ENCODE data around the gene DCTN2. TPM values are rescaled to one million over a fixed set of nuclear protein-coding genes. Genes with fewer than 3 reads are reported as not detected.

DCTN2 gene
- polyA plus RNA-seq, 1 of the 3 experiments (the other 2 are of a cell fraction), result 122 TPM

GRCh38 chr12:57519796-57520052 is 27.3 kb downstream of the DCTN2 start:
- TF ChIP-seq IRF3 (IDR thresholded peaks at IDR 0.05; ENCODE audit: low read depth, low read length), result no peak
- no peak for TF ChIP-seq FOXM1 (IDR thresholded peaks at IDR 0.05; ENCODE audit: low read depth)
- no peak for TF ChIP-seq USF1 (IDR thresholded peaks at IDR 0.05; ENCODE audit: borderline replicate concordance, low read depth)
- TF ChIP-seq FOSL2 (IDR thresholded peaks at IDR 0.05; ENCODE audit: borderline replicate concordance, low read depth), result no peak
- TF ChIP-seq NFIC (IDR thresholded peaks at IDR 0.05; ENCODE audit: borderline replicate concordance), result no peak
- TF ChIP-seq MXI1 (IDR thresholded peaks at IDR 0.05; ENCODE audit: low read depth, low read length), result peak; percentile 67; the same call in 1 of the 2 replicates
- no peak for TF ChIP-seq REST (IDR thresholded peaks at IDR 0.05; ENCODE audit: low read depth, low read length)
- Histone ChIP-seq H3K4me2 (peak overlapping the region; percentile 92), H3K4me1 (ENCODE audit: control insufficient read depth in 1 of 2, insufficient read depth in 2 of 2, low read depth in 1 of 2, low read length in 1 of 2) (peaks cover 41 to 42% of the 10 kb centered on the region in 2 experiments), H3K9me3 (no peaks in the 10 kb centered on the region), H2AFZ (ENCODE audit: low read depth) (no peak overlapping the region), H4K20me1 (ENCODE audit: insufficient read depth) (peaks cover 48% of the 10 kb centered on the region), H3K9me2 (no peaks in the 10 kb centered on the region), H3K36me3 (replicated peaks in 1 of 2; ENCODE audit: control insufficient read depth in 1 of 2, insufficient read depth in 2 of 2, low read length in 1 of 2) (peaks cover 43 to 44% of the 10 kb centered on the region in 2 experiments), H3K79me2 (ENCODE audit: insufficient read depth) (peaks cover 54% of the 10 kb centered on the region), H3K27ac (ENCODE audit: low read depth in 2 of 2, low read length in 1 of 2) (peak overlapping the region; percentile 97 to 98), H3K4me3 (ENCODE audit: low read depth in 2 of 2, low read length in 1 of 2) (peak overlapping the region; percentile 72 to 94), H3K9ac (peak overlapping the region; percentile 98), H3K27me3 (ENCODE audit: insufficient read depth) (no peaks in the 10 kb centered on the region), H3F3A (replicated peaks; ENCODE audit: insufficient read depth) (peaks cover 62% of the 10 kb centered on the region)
- ChIA-PET CTCF (interaction anchor here (1.0 to 1.9 kb wide), 3 partner anchors 44 to 61 kb away, joined by 3 to 5 read pairs (median 3); no protein-coding TSS in a partner anchor), POLR2A (interaction anchor here (1.0 to 2.2 kb wide), 13 partner anchors 13 to 290 kb away, joined by 3 to 13 read pairs (median 4); partner anchors contain the start of genes DCTN2, MARS1 and SHMT2)
- no peak for DNase-seq
- WGBS (ENCODE audit: low lambda C conversion rate), result 7% methylated on average over 3 of the region's 8 CpGs

- Histone ChIP-seq H3K27me3 (ENCODE audit: insufficient read depth) (no peaks in the 10 kb centered on the region), H2AFZ (ENCODE audit: low read depth) (no peak overlapping the region), H3K9me2 (no peaks in the 10 kb centered on the region), H3K4me2 (peak overlapping the region; percentile 92), H3K36me3 (replicated peaks in 1 of 2; ENCODE audit: control insufficient read depth in 1 of 2, insufficient read depth in 2 of 2, low read length in 1 of 2) (peaks cover 43 to 49% of the 10 kb centered on the region in 2 experiments), H3K27ac (ENCODE audit: low read depth in 2 of 2, low read length in 1 of 2) (peak overlapping the region; percentile 97 to 98), H3K9ac (peak overlapping the region; percentile 98), H3F3A (replicated peaks; ENCODE audit: insufficient read depth) (peaks cover 62% of the 10 kb centered on the region), H3K79me2 (ENCODE audit: insufficient read depth) (peaks cover 48% of the 10 kb centered on the region), H3K4me3 (ENCODE audit: low read depth in 2 of 2, low read length in 1 of 2) (peak overlapping the region; percentile 72 to 94), H3K9me3 (no peaks in the 10 kb centered on the region), H4K20me1 (ENCODE audit: insufficient read depth) (peaks cover 48% of the 10 kb centered on the region), H3K4me1 (ENCODE audit: control insufficient read depth in 1 of 2, insufficient read depth in 2 of 2, low read depth in 1 of 2, low read length in 1 of 2) (peaks cover 36 to 40% of the 10 kb centered on the region in 2 experiments)
- no peak for DNase-seq
- TF ChIP-seq POLR2AphosphoS5 (IDR thresholded peaks at IDR 0.05; ENCODE audit: low read depth, low read length) (peak; percentile 1; the same call in 1 of the 2 replicates), USF1 (IDR thresholded peaks at IDR 0.05; ENCODE audit: borderline replicate concordance, low read depth) (no peak)
- WGBS (ENCODE audit: low lambda C conversion rate), result 32% methylated on average over 6 of the region's 7 CpGs
- ChIA-PET CTCF (interaction anchor here (1.0 to 1.9 kb wide), 3 partner anchors 44 to 60 kb away, joined by 3 to 5 read pairs (median 3); no protein-coding TSS in a partner anchor), POLR2A (interaction anchor here (0.6 to 2.2 kb wide), 11 partner anchors 13 to 1172 kb away, joined by 3 to 13 read pairs (median 5); partner anchors contain the start of genes DCTN2, MARS1 and SHMT2)
Observed at GRCh38 chr12:57518920-57519795, 27.8 kb downstream of the DCTN2 start.
